Vagina (tissue), 2 donors: Measurements from ENCODE around the gene ERICH4. TPM values are rescaled to one million over a fixed set of nuclear protein-coding genes. Genes with fewer than 3 reads are reported as not detected.

ENCODE experiments used
- DNase-seq, 2 donors: peaks; one replicate each; pipeline ENCODE4 v3.0.0-alpha.2; 2017; ENCODE audit errors: extremely low spot score in 2 of 2
- H3K27ac ChIP-seq: fragments of 200-600 bp; sonication (generic); one replicate; pipeline ENCODE4 v1.5.1; 2019
- H3K27me3 ChIP-seq: fragments of 200-600 bp; sonication (generic); one replicate; pipeline ENCODE4 v1.5.1; 2019
- H3K36me3 ChIP-seq, 2 donors: fragments of 200-600 bp; sonication (generic); one replicate each; pipeline ENCODE4 v1.5.1; 2017 to 2019
- H3K4me1 ChIP-seq: fragments of 200-600 bp; sonication (generic); one replicate; pipeline ENCODE4 v1.5.1; 2019
- H3K4me3 ChIP-seq, 2 donors: fragments of 200-600 bp; sonication (generic); 1 replicate in 1 of 2; 2 replicates in 1 of 2; pipeline ENCODE4 v1.5.1; 2016 to 2019
- H3K9me3 ChIP-seq: fragments of 200-600 bp; sonication (generic); one replicate; pipeline ENCODE4 v1.5.1; 2019
- CTCF ChIP-seq, 3 experiments: fragments of 450-650 bp in 2 of 3; fragments of 200-600 bp in 1 of 3; sonication (generic) in 1 of 3; IDR thresholded peaks; one replicate each; pipeline ENCODE4 v1.5.1; 2017 to 2019; ENCODE audit warnings: antibody characterized with exemption in 3 of 3, mild to moderate bottlenecking in 2 of 3, moderate library complexity in 2 of 3
- POLR2A ChIP-seq, 2 donors: fragments of 450-650 bp; IDR thresholded peaks; one replicate each; pipeline ENCODE4 v1.6.1; 2017; ENCODE audit warnings: antibody characterized with exemption in 2 of 2, mild to moderate bottlenecking in 2 of 2, moderate library complexity in 2 of 2
- POLR2AphosphoS5 ChIP-seq, 2 donors: sonication (generic); formaldehyde crosslinking; IDR thresholded peaks; one replicate each; pipeline ENCODE4 v1.9.0; 2017; ENCODE audit warnings: antibody characterized with exemption in 2 of 2, mild to moderate bottlenecking in 2 of 2, low read depth in 1 of 2; ENCODE audit not compliant: insufficient read depth in 1 of 2
- intact Hi-C: fragments of 100-400 bp; cut with DNase I; formaldehyde crosslinking; loops from one replicate; pipeline ENCODE4 v1.15.1; 2023
- total RNA-seq: library from RNA; depleted of rRNA; stranded (reverse); fragments of >200 nt; gene quantifications from one replicate; pipeline ENCODE4 v1.2.3, GENCODE V29; 2016

ERICH4 gene
- total RNA-seq, 1 donor from 2014 or later, result not detected

GRCh38 chr19:41412953-41413352 is 30.0 kb upstream of the ERICH4 start:
- no peak for DNase-seq
- intact Hi-C loops, result no loop called here
- Histone ChIP-seq H3K27me3 (no peaks in the 10 kb centered on the region), H3K4me3 (no peak overlapping the region), H3K4me1 (peaks cover 21% of the 10 kb centered on the region), H3K36me3 (peaks cover 0 to 59% of the 10 kb centered on the region in 2 donors), H3K9me3 (no peaks in the 10 kb centered on the region), H3K27ac (no peak overlapping the region)
- TF ChIP-seq POLR2A (IDR thresholded peaks at IDR 0.05) (no peak), POLR2AphosphoS5 (IDR thresholded peaks at IDR 0.05; ENCODE audit: insufficient read depth in 1 of 2, low read depth in 1 of 2) (no peak), CTCF (IDR thresholded peaks at IDR 0.05) (no peak)

GRCh38 chr19:41413947-41414346 is 29.0 kb upstream of the ERICH4 start:
- Histone ChIP-seq H3K27me3 (no peaks in the 10 kb centered on the region), H3K4me3 (no peak overlapping the region), H3K27ac (no peak overlapping the region), H3K4me1 (peaks cover 16% of the 10 kb centered on the region), H3K9me3 (no peaks in the 10 kb centered on the region), H3K36me3 (peaks cover 0 to 64% of the 10 kb centered on the region in 2 donors)
- no peak for TF ChIP-seq POLR2AphosphoS5 (IDR thresholded peaks at IDR 0.05; ENCODE audit: insufficient read depth in 1 of 2, low read depth in 1 of 2)
- TF ChIP-seq CTCF (IDR thresholded peaks at IDR 0.05), result no peak
- no peak for TF ChIP-seq POLR2A (IDR thresholded peaks at IDR 0.05)
- intact Hi-C loops, result no loop called here
- DNase-seq, result no peak

DNA sequence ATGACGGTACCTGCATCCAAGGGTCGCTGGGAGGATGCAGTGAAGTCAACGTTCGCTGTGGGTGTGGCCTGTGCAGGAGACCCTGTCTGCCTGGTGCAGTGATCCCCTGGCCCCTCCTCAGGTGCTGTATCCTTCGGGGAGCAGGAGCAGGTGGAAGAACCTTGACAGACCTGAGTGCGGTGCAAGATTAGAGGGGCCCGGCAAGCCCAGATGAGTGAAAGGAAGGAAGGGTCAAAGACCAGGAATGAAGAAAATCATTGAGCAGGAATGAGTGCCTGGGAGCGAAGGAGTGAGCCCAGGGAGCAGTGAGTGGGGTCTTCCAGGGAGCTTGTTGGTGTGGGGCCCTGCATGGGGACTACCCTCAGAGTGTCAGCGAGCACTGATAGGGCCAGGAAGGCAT is 28.5 kb upstream of the ERICH4 start:
- intact Hi-C loops, result no loop called here
- H3K36me3 ChIP-seq, result peaks cover 0 to 69% of the 10 kb centered on the region in 2 donors
- no peak for DNase-seq
- H3K4me3 ChIP-seq, result no peak overlapping the region
- TF ChIP-seq CTCF (IDR thresholded peaks at IDR 0.05) (no peak), POLR2AphosphoS5 (IDR thresholded peaks at IDR 0.05; ENCODE audit: insufficient read depth in 1 of 2, low read depth in 1 of 2) (no peak), POLR2A (IDR thresholded peaks at IDR 0.05) (no peak)
- H3K27me3 ChIP-seq, result no peaks in the 10 kb centered on the region
- peaks cover 16% of the 10 kb centered on the region for H3K4me1 ChIP-seq
- H3K9me3 ChIP-seq, result no peaks in the 10 kb centered on the region
- no peak overlapping the region for H3K27ac ChIP-seq

- TF ChIP-seq POLR2A (IDR thresholded peaks at IDR 0.05) (no peak), POLR2AphosphoS5 (IDR thresholded peaks at IDR 0.05; ENCODE audit: insufficient read depth in 1 of 2, low read depth in 1 of 2) (no peak), CTCF (IDR thresholded peaks at IDR 0.05) (no peak)
- H3K9me3 ChIP-seq, result no peaks in the 10 kb centered on the region
- H3K27ac ChIP-seq, result no peak overlapping the region
- H3K27me3 ChIP-seq, result no peaks in the 10 kb centered on the region
- peaks cover 0 to 76% of the 10 kb centered on the region in 2 donors for H3K36me3 ChIP-seq
- intact Hi-C loops, result no loop called here
- H3K4me1 ChIP-seq, result peaks cover 16% of the 10 kb centered on the region
- DNase-seq, result no peak
- no peak overlapping the region for H3K4me3 ChIP-seq
Observed at GRCh38 chr19:41415154-41415571, 27.8 kb upstream of the ERICH4 start.

GRCh38 chr19:41416194-41416674 is 26.7 kb upstream of the ERICH4 start:
- Histone ChIP-seq H3K36me3 (peaks cover 0 to 73% of the 10 kb centered on the region in 2 donors), H3K27ac (no peak overlapping the region), H3K9me3 (no peaks in the 10 kb centered on the region), H3K27me3 (no peaks in the 10 kb centered on the region), H3K4me1 (peaks cover 9% of the 10 kb centered on the region), H3K4me3 (no peak overlapping the region)
- intact Hi-C loops, result no loop called here
- no peak for DNase-seq
- no peak for TF ChIP-seq POLR2A (IDR thresholded peaks at IDR 0.05)
- TF ChIP-seq CTCF (IDR thresholded peaks at IDR 0.05), result no peak
- no peak for TF ChIP-seq POLR2AphosphoS5 (IDR thresholded peaks at IDR 0.05; ENCODE audit: insufficient read depth in 1 of 2, low read depth in 1 of 2)
